IMR-90 (cell line): ENCODE measurements around the gene EIF5A.

Source experiments
- CTCF ChIP-seq: conservative IDR thresholded peaks from 2 replicates; pipeline ENCODE4 v1.5.1; 2012; ENCODE audit warnings: mild to moderate bottlenecking, low read depth, low read length, improper control_type of control experiment
- MAZ ChIP-seq: IDR thresholded peaks from 2 replicates; pipeline ENCODE4 v1.6.1; 2012; ENCODE audit warnings: low read depth, mild to moderate bottlenecking, low read length, improper control_type of control experiment, moderate library complexity, borderline replicate concordance
- RAD21 ChIP-seq: IDR thresholded peaks from 2 replicates; pipeline ENCODE4 v1.6.1; 2012; ENCODE audit warnings: low read length, improper control_type of control experiment
- RCOR1 ChIP-seq: IDR thresholded peaks from 2 replicates; pipeline ENCODE4 v1.6.1; 2012; ENCODE audit warnings: mild to moderate bottlenecking, low read length, improper control_type of control experiment; ENCODE audit not compliant: insufficient replicate concordance
- USF2 ChIP-seq: fragments of 150-350 bp; IDR thresholded peaks from 2 replicates; pipeline ENCODE4 v1.6.1; 2017; ENCODE audit warnings: mild to moderate bottlenecking, antibody characterized with exemption, low read length, low read depth

GRCh38 chr17:7304179-7304578 lies 3.2 kb upstream of the EIF5A start:
- TF ChIP-seq CTCF = no peak
- TF ChIP-seq RAD21 = no peak
- no peak for TF ChIP-seq USF2
- TF ChIP-seq MAZ = no peak
- TF ChIP-seq RCOR1 = no peak
